GM21381 (cell line): ENCODE data around the gene NR2F6.
"Not testable (repeated sequence)": the region's sequence is repeated elsewhere in the genome, so short reads cannot be mapped to it uniquely, and the experiment has no call there.

Experiments used
- ATAC-seq: cut with Tn5 transposase; IDR thresholded peaks from one replicate; pipeline ENCODE4 v1.9.1; 2021; ENCODE audit warnings: mild to moderate bottlenecking, moderate library complexity; ENCODE audit not compliant: unreplicated experiment

NR2F6 gene

GRCh38 chr19:17213334-17213733, 32.4 kb downstream of the NR2F6 start:
- ATAC-seq, result no peak

DNA sequence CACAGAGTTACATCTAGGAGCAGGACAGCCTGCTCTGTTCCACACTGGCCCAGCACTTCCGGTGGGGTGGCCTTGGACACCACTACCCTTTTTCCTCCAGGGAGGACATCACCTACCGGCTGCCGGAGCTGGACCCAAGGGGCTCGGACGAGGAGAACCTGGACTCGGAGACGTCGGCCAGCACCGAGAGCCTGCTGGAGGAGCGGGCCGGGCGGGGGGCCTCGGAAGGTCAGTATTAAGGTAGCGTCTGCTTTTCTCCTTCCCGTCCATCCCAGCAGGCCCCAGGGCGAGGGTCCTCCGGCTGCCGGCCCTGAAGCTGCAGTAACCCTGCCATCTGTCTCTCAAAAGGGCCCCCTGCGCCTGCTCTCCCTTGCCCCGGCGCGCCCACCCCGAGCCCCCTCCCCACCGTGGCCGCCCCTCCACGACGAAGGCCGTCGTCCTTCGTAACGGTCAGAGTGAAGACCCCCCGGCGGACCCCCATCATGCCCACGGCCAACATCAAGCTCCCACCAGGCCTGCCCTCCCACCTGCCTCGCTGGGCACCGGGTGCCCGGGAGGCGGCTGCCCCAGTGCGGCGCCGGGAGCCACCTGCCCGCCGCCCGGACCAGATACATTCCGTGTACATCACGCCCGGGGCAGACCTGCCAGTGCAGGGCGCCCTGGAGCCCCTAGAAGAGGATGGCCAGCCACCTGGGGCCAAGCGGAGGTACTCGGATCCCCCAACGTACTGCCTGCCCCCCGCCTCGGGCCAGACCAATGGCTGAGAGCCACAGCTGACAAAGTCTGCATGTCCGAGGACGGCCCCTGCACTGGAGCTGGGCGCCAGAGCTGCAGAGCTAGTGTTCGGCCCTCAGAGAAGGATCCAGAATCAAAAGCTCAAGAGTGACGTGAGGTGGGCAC, 33.9 kb downstream of the NR2F6 start:
- no peak for ATAC-seq

- ATAC-seq, result no peak
These were observed 35.4 kb downstream of the NR2F6 start for GRCh38 chr19:17210296-17210695.

DNA sequence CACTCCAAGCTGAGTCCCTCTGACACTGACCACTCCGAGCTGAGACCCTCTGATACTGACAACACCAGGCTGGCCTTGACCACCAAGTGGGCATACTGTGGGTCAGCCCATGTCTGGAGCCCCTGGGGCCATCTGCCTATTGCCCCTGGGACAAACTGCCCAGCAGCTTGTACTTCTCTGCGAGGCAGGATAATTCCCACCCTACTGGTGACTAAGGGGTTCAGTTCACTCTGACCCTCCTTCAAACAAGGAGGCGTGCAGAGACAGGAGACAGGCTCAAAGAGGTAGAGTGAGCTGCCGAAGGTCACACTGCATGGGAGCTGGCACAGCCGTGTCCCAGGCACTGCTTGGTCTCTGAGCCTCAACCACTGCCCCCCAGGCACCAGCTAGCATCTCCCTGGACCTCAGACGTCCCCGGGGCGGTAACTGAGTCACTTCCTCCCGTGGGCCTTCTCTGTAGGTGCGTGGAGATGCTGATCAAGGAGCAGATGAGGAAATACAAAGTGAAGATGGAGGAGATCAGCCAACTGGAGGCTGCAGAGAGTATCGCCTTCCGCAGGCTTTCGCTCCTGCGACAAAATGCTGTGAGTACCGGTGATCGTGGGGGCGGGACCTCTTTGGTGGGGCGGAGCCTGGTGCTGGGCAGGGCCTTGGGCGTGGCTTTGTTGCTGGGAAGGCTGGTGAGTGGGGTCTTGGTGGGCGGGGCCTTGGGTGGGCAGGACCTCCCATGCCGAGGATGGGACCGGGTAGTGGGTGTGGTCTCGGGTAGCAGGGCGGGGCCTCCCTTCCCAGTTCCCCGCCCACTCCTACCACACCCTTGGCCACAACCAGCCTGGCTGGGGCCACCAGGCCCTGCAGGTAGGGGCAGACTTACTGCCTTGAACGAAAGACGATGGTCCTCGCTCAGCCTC, 36.3 kb downstream of the NR2F6 start:
- ATAC-seq, result no peak

GRCh38 chr19:17206736-17207581, 38.8 kb downstream of the NR2F6 start:
- ATAC-seq, result no peak

- ATAC-seq, result no peak
These were observed 40.2 kb downstream of the NR2F6 start for GRCh38 chr19:17205237-17206140.

GRCh38 chr19:17202713-17203112, 43.0 kb downstream of the NR2F6 start:
- ATAC-seq, result no peak

GRCh38 chr19:17202249-17202648, 43.5 kb downstream of the NR2F6 start:
- ATAC-seq, result no peak

DNA sequence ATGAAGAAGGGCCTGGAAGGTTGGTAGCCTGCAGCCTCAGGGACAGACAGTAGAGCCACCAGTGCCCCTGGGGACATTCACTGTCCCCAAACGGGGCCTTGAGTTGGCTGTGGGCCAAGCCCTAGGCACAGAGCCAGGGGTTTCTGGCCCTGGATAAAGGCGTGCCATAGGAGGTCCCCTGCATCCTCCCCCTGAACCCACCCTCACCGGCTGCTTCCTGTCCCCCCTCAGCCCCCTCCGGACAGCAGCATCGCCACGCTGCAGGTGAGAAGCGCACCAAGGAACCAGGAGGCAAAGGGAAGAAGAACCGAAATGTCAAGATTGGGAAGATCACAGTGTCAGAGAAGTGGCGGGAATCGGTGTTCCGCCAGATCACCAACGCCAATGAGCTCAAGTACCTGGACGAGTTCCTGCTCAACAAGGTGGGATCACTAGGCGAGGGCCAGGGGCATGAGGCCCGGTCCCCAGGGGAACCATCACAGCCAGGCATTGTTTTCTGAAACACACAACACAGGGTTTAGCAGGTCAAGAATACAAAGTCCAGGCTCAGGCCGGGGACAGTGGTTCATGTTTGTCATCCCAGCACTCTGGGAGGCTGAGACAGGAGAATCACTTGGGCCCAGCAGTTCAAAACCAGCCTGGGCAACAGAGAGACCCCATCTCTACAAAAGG, 45.2 kb downstream of the NR2F6 start:
- no peak for ATAC-seq

- no peak for ATAC-seq
These were observed 48.1 kb downstream of the NR2F6 start for GRCh38 chr19:17197666-17198065.

DNA sequence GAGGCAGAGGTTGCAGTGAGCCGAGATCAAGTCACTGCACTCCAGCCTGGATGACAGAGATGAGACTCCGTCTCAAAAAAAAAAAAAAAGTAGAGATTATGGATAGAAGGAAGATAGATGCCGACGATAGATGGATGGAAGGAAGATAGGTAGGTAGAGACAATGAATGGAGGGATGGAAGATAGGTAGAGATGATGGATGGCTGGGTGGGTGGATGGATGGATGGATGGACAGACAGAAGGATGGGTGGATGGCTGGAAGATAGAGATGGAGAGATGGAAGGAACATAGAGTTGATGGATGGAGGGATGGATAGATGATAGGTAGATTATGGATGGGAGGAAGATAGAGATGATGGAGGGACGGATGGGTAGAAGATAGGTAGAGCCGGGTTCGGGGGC, 49.1 kb downstream of the NR2F6 start:
- ATAC-seq, result no peak

- no peak for ATAC-seq
These were observed 50.6 kb downstream of the NR2F6 start for GRCh38 chr19:17195106-17195505.

GRCh38 chr19:17194608-17195007, 51.1 kb downstream of the NR2F6 start:
- no peak for ATAC-seq

DNA sequence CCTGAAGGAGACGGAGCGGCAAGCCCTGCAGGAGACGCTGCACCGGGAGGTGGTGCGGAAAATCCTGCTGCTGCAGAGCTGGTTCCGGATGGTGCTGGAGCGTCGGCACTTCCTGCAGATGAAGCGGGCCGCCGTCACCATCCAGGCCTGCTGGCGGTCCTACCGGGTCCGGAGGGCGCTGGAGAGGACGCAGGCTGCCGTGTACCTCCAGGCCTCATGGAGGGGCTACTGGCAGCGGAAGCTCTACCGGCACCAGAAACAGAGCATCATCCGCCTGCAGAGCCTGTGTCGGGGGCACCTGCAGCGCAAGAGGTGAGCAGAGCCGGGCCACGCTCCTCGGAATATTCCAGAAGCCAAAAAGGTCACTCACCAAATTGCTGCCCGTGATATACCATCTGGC, 53.0 kb downstream of the NR2F6 start:
- no peak for ATAC-seq

DNA sequence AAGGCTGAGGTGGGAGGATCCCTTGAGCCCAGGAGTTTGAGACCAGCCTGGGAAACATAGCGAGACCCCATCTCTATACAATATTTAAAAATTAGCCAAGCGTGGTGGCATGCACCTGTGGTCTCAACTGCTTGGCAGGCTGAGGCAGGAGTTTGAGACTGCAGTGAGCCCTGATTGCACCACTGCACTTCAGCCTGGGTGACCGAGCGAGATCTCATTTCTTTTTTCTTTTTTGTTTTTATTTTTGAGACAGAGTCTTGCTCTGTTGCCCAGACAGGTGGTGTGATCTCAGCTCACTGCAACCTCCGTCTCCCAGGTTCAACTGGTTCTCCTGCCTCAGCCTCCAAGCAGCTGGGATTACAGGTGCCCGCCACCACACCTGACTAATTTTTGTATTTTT, 54.0 kb downstream of the NR2F6 start:
- ATAC-seq, result not testable (repeated sequence)

- no peak for ATAC-seq
These were observed 60.1 kb downstream of the NR2F6 start for GRCh38 chr19:17185590-17185989.

DNA sequence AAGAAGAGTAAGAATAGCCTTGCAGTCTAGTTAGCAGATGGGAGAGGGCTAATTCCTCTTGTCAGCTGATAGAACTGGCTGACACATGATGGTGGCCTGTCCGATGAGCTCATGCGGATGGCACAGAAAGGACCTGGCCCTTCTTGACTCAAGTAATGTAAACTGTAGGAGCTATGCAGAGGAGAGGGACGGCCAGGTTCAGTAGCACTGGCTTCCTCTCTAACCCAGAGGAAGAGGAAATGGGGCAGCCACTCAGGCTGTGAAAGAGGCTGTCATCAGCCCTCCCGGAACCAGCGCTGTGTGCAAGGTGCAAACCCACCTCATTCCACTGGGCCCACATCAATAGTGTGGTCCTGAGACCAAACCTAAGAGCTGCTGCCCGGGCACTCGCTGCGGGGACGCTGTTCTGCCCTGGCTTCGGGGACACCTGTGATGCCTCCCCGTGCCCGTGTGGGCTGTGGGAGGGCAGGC, 61.3 kb downstream of the NR2F6 start:
- no peak for ATAC-seq

DNA sequence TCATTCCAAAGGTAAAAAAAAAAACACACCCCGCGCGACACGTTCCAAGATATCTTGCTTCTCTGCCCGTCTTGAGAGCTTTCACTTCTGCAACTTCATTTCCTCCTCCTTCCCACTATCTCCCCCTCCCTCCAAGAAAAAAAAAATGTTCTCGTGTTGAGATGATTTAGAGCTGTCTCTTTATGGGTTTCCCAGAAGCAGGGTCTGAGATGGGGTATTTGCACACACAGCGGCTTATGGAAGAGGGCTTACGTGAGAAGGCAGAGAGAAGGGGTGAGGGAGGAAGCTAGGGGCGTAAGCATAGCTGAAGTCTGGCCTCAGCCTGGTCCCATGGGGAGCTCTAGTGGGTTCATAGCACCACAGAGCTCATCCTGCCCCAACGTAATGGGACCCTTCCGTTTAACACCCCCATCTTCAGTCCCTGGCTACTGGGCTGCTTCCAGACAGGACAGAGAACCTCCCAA, 61.8 kb downstream of the NR2F6 start:
- ATAC-seq, result no peak

DNA sequence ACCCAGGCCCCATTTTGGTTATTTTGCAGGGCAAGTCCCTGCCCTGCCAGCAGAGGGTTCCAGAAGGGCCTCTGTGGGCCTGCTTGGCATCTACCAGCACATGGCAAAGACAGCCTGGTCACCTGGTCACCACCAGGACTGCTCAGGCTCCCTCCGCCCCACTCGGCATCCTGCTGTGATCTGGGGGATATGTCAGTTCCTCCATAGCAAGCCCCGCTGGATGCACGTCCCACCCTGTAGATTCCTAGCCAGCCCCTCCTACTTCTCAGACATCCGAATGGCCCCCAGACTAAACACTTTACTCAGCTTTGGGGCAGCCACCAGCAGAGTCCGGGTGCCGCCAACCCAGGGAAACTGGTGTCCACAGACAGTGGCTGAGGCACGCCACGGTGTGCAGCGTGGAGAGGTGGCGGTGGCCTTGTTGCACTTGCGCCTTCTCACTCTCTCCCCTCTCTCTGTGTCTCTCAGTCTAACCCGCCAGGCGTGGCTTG, 62.4 kb downstream of the NR2F6 start:
- no peak for ATAC-seq
